ENCODE measurements around the gene IFT172.

DNA sequence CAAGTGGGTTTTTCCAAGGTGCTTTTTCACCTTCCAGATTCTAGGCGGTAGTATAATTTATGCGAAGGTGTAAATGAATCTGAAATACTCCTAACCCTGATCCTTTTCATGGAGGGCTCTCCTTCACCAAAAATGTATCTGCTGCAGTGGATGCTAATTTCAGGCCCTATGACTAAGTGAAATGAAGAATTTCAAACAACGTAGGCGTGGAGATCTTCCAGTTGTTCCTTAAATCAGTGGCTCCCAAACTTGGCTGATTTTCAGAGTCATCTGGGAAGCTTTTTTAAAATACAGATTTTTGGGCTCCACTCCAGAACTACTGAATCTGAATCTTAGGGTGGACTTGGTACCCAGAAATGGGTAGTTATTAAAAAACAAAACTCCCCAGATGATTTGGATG, 12.6 kb upstream of the IFT172 start:
- TF ChIP-seq POLR2AphosphoS5 (IDR thresholded peaks at IDR 0.05; ENCODE audit: low read depth, low read length) = no peak
- TF ChIP-seq, protein P1, sequence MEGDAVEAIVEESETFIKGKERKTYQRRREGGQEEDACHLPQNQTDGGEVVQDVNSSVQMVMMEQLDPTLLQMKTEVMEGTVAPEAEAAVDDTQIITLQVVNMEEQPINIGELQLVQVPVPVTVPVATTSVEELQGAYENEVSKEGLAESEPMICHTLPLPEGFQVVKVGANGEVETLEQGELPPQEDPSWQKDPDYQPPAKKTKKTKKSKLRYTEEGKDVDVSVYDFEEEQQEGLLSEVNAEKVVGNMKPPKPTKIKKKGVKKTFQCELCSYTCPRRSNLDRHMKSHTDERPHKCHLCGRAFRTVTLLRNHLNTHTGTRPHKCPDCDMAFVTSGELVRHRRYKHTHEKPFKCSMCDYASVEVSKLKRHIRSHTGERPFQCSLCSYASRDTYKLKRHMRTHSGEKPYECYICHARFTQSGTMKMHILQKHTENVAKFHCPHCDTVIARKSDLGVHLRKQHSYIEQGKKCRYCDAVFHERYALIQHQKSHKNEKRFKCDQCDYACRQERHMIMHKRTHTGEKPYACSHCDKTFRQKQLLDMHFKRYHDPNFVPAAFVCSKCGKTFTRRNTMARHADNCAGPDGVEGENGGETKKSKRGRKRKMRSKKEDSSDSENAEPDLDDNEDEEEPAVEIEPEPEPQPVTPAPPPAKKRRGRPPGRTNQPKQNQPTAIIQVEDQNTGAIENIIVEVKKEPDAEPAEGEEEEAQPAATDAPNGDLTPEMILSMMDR (IDR thresholded peaks at IDR 0.05 in 2 of 3, conservative IDR thresholded peaks at IDR 0.05 in 1 of 3; ENCODE audit: borderline replicate concordance in 1 of 3, insufficient read depth in 1 of 3, low read depth in 2 of 3, low read length in 2 of 3) = no peak
- no peak for TF ChIP-seq YY1 (IDR thresholded peaks at IDR 0.05; ENCODE audit: extremely low read depth, insufficient replicate concordance, low read depth, low read length)
- TF ChIP-seq, protein P2, sequence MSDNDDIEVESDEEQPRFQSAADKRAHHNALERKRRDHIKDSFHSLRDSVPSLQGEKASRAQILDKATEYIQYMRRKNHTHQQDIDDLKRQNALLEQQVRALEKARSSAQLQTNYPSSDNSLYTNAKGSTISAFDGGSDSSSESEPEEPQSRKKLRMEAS (IDR thresholded peaks at IDR 0.05) = no peak
- no peak for TF ChIP-seq POLR2A (IDR thresholded peaks at IDR 0.05; ENCODE audit: borderline replicate concordance, extremely low read depth, insufficient read depth, insufficient read length)
- TF ChIP-seq EZH2phosphoT487 (IDR thresholded peaks at IDR 0.05; ENCODE audit: borderline replicate concordance) = no peak
- no peak for TF ChIP-seq EZH2 (IDR thresholded peaks at IDR 0.05)
- no peak for TF ChIP-seq ZFX (IDR thresholded peaks at IDR 0.05)
- TF ChIP-seq, protein P3, sequence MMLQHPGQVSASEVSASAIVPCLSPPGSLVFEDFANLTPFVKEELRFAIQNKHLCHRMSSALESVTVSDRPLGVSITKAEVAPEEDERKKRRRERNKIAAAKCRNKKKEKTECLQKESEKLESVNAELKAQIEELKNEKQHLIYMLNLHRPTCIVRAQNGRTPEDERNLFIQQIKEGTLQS (IDR thresholded peaks at IDR 0.05) = no peak
- TF ChIP-seq CEBPB (IDR thresholded peaks at IDR 0.05; ENCODE audit: low read depth) = no peak
- TF ChIP-seq FOSL1 (IDR thresholded peaks at IDR 0.05; ENCODE audit: low read depth) = no peak
- TF ChIP-seq, protein P4, sequence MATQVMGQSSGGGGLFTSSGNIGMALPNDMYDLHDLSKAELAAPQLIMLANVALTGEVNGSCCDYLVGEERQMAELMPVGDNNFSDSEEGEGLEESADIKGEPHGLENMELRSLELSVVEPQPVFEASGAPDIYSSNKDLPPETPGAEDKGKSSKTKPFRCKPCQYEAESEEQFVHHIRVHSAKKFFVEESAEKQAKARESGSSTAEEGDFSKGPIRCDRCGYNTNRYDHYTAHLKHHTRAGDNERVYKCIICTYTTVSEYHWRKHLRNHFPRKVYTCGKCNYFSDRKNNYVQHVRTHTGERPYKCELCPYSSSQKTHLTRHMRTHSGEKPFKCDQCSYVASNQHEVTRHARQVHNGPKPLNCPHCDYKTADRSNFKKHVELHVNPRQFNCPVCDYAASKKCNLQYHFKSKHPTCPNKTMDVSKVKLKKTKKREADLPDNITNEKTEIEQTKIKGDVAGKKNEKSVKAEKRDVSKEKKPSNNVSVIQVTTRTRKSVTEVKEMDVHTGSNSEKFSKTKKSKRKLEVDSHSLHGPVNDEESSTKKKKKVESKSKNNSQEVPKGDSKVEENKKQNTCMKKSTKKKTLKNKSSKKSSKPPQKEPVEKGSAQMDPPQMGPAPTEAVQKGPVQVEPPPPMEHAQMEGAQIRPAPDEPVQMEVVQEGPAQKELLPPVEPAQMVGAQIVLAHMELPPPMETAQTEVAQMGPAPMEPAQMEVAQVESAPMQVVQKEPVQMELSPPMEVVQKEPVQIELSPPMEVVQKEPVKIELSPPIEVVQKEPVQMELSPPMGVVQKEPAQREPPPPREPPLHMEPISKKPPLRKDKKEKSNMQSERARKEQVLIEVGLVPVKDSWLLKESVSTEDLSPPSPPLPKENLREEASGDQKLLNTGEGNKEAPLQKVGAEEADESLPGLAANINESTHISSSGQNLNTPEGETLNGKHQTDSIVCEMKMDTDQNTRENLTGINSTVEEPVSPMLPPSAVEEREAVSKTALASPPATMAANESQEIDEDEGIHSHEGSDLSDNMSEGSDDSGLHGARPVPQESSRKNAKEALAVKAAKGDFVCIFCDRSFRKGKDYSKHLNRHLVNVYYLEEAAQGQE (IDR thresholded peaks at IDR 0.05; ENCODE audit: low read depth) = no peak
- no peak for TF ChIP-seq SP1 (IDR thresholded peaks at IDR 0.05; ENCODE audit: low read depth)

Measured in HCT116 (cell line).